GM11168 (cell line): ENCODE results near the gene HPSE.
"Not testable (repeated sequence)": the region's sequence is repeated elsewhere in the genome, so short reads cannot be mapped to it uniquely, and the experiment has no call there.

Experiments used
- in situ Hi-C: fragments of 300-500 bp; cut with MboI; formaldehyde crosslinking; loops from one replicate; pipeline ENCODE4 v1.12.0; 2022; ENCODE audit warnings: low sequenced_read_pairs; ENCODE audit not compliant: unreplicated experiment

The HPSE gene

GRCh38 chr4:83339573-83339972, 4.9 kb upstream of the HPSE start:
- in situ Hi-C loops, result no loop called here

GRCh38 chr4:83335701-83336100, 1.1 kb upstream of the HPSE start:
- in situ Hi-C loops, result no loop called here

GRCh38 chr4:83331956-83332355, 2.7 kb downstream of the HPSE start:
- in situ Hi-C loops, result no loop called here

GRCh38 chr4:83329521-83330110, 5.0 kb downstream of the HPSE start:
- in situ Hi-C loops, result no loop called here

- in situ Hi-C loops, result no loop called here
These were observed 6.0 kb downstream of the HPSE start for GRCh38 chr4:83328521-83329187.

- in situ Hi-C loops, result no loop called here
These were observed 8.1 kb downstream of the HPSE start for GRCh38 chr4:83326546-83326945.

GRCh38 chr4:83325306-83325705, 9.3 kb downstream of the HPSE start:
- in situ Hi-C loops, result not testable (repeated sequence)

GRCh38 chr4:83323136-83323535, 11.5 kb downstream of the HPSE start:
- in situ Hi-C loops, result no loop called here

- in situ Hi-C loops, result no loop called here
These were observed 14.1 kb downstream of the HPSE start for GRCh38 chr4:83320548-83320947.

GRCh38 chr4:83318666-83319065, 16.0 kb downstream of the HPSE start:
- in situ Hi-C loops, result no loop called here

GRCh38 chr4:83317671-83318070, 17.0 kb downstream of the HPSE start:
- in situ Hi-C loops, result no loop called here

- in situ Hi-C loops, result no loop called here
These were observed 18.0 kb downstream of the HPSE start for GRCh38 chr4:83316459-83317165.

GRCh38 chr4:83315341-83315870, 19.2 kb downstream of the HPSE start:
- in situ Hi-C loops, result no loop called here

GRCh38 chr4:83308672-83309071, 26.0 kb downstream of the HPSE start:
- in situ Hi-C loops, result no loop called here

- in situ Hi-C loops, result no loop called here
These were observed 26.7 kb downstream of the HPSE start for GRCh38 chr4:83307920-83308319.

GRCh38 chr4:83305187-83305586, 29.5 kb downstream of the HPSE start:
- in situ Hi-C loops, result no loop called here

GRCh38 chr4:83297548-83298260, 36.9 kb downstream of the HPSE start:
- in situ Hi-C loops, result no loop called here

- in situ Hi-C loops, result no loop called here
These were observed 41.2 kb downstream of the HPSE start for GRCh38 chr4:83293305-83294046.

- in situ Hi-C loops, result not testable (repeated sequence)
These were observed 44.4 kb downstream of the HPSE start for GRCh38 chr4:83290059-83290774.
